ENCODE measurements around the gene DDX31. TPM values are rescaled to one million over a fixed set of nuclear protein-coding genes. Genes with fewer than 3 reads are reported as not detected.
A peak's percentile ranks its signal among the peaks of the same experiment; 100 is the strongest.

Gene DDX31
- total RNA-seq, 4 donors from 2014 or later, result 6.1 to 30.1 (median 9.8) TPM

GRCh38 chr9:132582276-132582785 lies 87.5 kb downstream of the DDX31 start, which contains the start of gene BARHL1:
BARHL1 (plus strand) TSS chr9:132582606; CDS start chr9:132582798, 192 bp downstream.
- Histone ChIP-seq H3K4me1 (peaks cover 0 to 11% (median 5%) of the 10 kb centered on the region in 4 donors), H3K27me3 (peaks cover 100% of the 10 kb centered on the region), H3K27ac (no peak within 1 kb of the TSS), H3K36me3 (no peaks in the 10 kb centered on the region), H3K9me3 (no peaks in the 10 kb centered on the region), H3K4me3 (peak within 1 kb of the TSS in 2 of 4 donors; percentile 7 to 40)
- WGBS, 2 donors (ENCODE audit: low coverage in 1 of 2), result 13% methylated on average over 34 of the region's 36 CpGs; no CpG with 5 or more reads in 1 of the 2 donors
- TF ChIP-seq POLR2AphosphoS5 (IDR thresholded peaks at IDR 0.05) (no peak), EP300 (IDR thresholded peaks at IDR 0.05; ENCODE audit: low read depth) (no peak), CTCF (IDR thresholded peaks at IDR 0.05) (no peak)
- in situ Hi-C loops (cut with MboI; ENCODE audit: low pct_ligation_motif_present in 1 of 4, low pct_unique_long_range_greater_than_20kb in 1 of 4, low sequenced_read_pairs in 3 of 4), result no loop called here
- DNase-seq, result no peak
- intact Hi-C loops (cut with DNase I; ENCODE audit: low total_unique reads), result no loop called here

- Histone ChIP-seq H3K4me3 (no peak overlapping the region), H3K4me1 (peaks cover 0 to 11% (median 5%) of the 10 kb centered on the region in 4 donors), H3K27ac (no peak overlapping the region), H3K9me3 (no peaks in the 10 kb centered on the region), H3K36me3 (no peaks in the 10 kb centered on the region), H3K27me3 (peaks cover 100% of the 10 kb centered on the region)
- TF ChIP-seq CTCF (IDR thresholded peaks at IDR 0.05) (no peak), EP300 (IDR thresholded peaks at IDR 0.05; ENCODE audit: low read depth) (no peak), POLR2A (IDR thresholded peaks at IDR 0.05) (no peak), POLR2AphosphoS5 (IDR thresholded peaks at IDR 0.05) (no peak)
- intact Hi-C loops (cut with DNase I; ENCODE audit: low total_unique reads), result no loop called here
- WGBS, 2 donors (ENCODE audit: low coverage in 1 of 2), result 21% methylated on average over 15 of the region's 15 CpGs; no CpG with 5 or more reads in 1 of the 2 donors
- DNase-seq, result no peak
- in situ Hi-C loops (cut with MboI; ENCODE audit: low pct_ligation_motif_present in 1 of 4, low pct_unique_long_range_greater_than_20kb in 1 of 4, low sequenced_read_pairs in 3 of 4), result loop anchor here in 2 of 4 donors (5.0 to 10.0 kb wide), 2 partner anchors 65 to 72 kb away; no protein-coding TSS in a partner anchor
Observed at GRCh38 chr9:132579427-132579798, 90.4 kb downstream of the DDX31 start.

- DNase-seq, result no peak
- Histone ChIP-seq H3K27ac (no peak overlapping the region), H3K27me3 (peaks cover 98% of the 10 kb centered on the region), H3K4me3 (no peak overlapping the region), H3K4me1 (peaks cover 0 to 11% (median 5%) of the 10 kb centered on the region in 4 donors), H3K9me3 (no peaks in the 10 kb centered on the region), H3K36me3 (no peaks in the 10 kb centered on the region)
- intact Hi-C loops (cut with DNase I; ENCODE audit: low total_unique reads), result no loop called here
- 40 to 50% methylated on average over 1 to 7 of the region's 7 CpGs for WGBS, 2 donors (ENCODE audit: low coverage in 1 of 2)
- in situ Hi-C loops (cut with MboI; ENCODE audit: low pct_ligation_motif_present in 1 of 4, low pct_unique_long_range_greater_than_20kb in 1 of 4, low sequenced_read_pairs in 3 of 4), result loop anchor here in 2 of 4 donors (5.0 to 10.0 kb wide), 2 partner anchors 64 to 71 kb away; no protein-coding TSS in a partner anchor
- no peak for TF ChIP-seq EP300 (IDR thresholded peaks at IDR 0.05; ENCODE audit: low read depth)
- TF ChIP-seq CTCF (IDR thresholded peaks at IDR 0.05), result no peak
- TF ChIP-seq POLR2AphosphoS5 (IDR thresholded peaks at IDR 0.05), result no peak
- TF ChIP-seq POLR2A (IDR thresholded peaks at IDR 0.05), result no peak
Observed at GRCh38 chr9:132578367-132578932, 91.3 kb downstream of the DDX31 start.

- Histone ChIP-seq H3K4me1 (peaks cover 0 to 7% (median 5%) of the 10 kb centered on the region in 4 donors), H3K27ac (no peak overlapping the region), H3K27me3 (peaks cover 98% of the 10 kb centered on the region), H3K4me3 (no peak overlapping the region), H3K36me3 (no peaks in the 10 kb centered on the region), H3K9me3 (no peaks in the 10 kb centered on the region)
- in situ Hi-C loops (cut with MboI; ENCODE audit: low pct_ligation_motif_present in 1 of 4, low pct_unique_long_range_greater_than_20kb in 1 of 4, low sequenced_read_pairs in 3 of 4), result loop anchor here in 2 of 4 donors (5.0 to 10.0 kb wide), 2 partner anchors 62 to 70 kb away; no protein-coding TSS in a partner anchor
- TF ChIP-seq POLR2AphosphoS5 (IDR thresholded peaks at IDR 0.05) (no peak), EP300 (IDR thresholded peaks at IDR 0.05; ENCODE audit: low read depth) (no peak), POLR2A (IDR thresholded peaks at IDR 0.05) (no peak), CTCF (IDR thresholded peaks at IDR 0.05) (no peak)
- no peak for DNase-seq
- intact Hi-C loops (cut with DNase I; ENCODE audit: low total_unique reads), result no loop called here
Observed at GRCh38 chr9:132577119-132577518, 92.7 kb downstream of the DDX31 start.
